ENCODE data around the gene EIPR1.

Gene EIPR1

GRCh38 chr2:3176071-3176868, 201.3 kb downstream of the EIPR1 start:
- POLR2A ChIA-PET, result no interaction called here
- Histone ChIP-seq H3K36me3 (ENCODE audit: control insufficient read depth in 4 of 4, insufficient read depth in 4 of 4, low read length in 3 of 4) (peaks cover 0 to 38% (median 17%) of the 10 kb centered on the region in 4 experiments), H3K4me3 (ENCODE audit: control insufficient read depth in 1 of 7, extremely low read depth in 1 of 7, insufficient read depth in 4 of 7, low read depth in 2 of 7, low read length in 6 of 7) (no peak overlapping the region), H3K4me1 (ENCODE audit: control extremely low read depth in 1 of 4, control insufficient read depth in 4 of 4, insufficient read depth in 4 of 4, low read length in 3 of 4) (no peaks in the 10 kb centered on the region), H3K27ac (ENCODE audit: insufficient read depth in 1 of 2, low read depth in 1 of 2, low read length in 2 of 2, poor library complexity in 1 of 2, severe bottlenecking in 2 of 2) (no peak overlapping the region), H3K9me3 (ENCODE audit: control extremely low read depth in 1 of 5, control insufficient read depth in 4 of 5, insufficient read depth in 2 of 5, low read depth in 1 of 5, low read length in 4 of 5) (peaks cover 0 to 5% (median 0%) of the 10 kb centered on the region in 5 experiments), H3K27me3 (replicated peaks in 2 of 5; ENCODE audit: control insufficient read depth in 4 of 5, insufficient read depth in 5 of 5, low read length in 4 of 5) (no peaks in the 10 kb centered on the region)
- DNase-seq, result no peak
- WGBS (ENCODE audit: insufficient coverage), result 99% methylated on average over 22 of the region's 23 CpGs
- CTCF ChIA-PET, result no interaction called here

GRCh38 chr2:3175568-3175955, 202.1 kb downstream of the EIPR1 start:
- 100% methylated on average over 5 of the region's 5 CpGs for WGBS (ENCODE audit: insufficient coverage)
- no peak overlapping the region for H3K27ac ChIP-seq (ENCODE audit: insufficient read depth in 1 of 2, low read depth in 1 of 2, low read length in 2 of 2, poor library complexity in 1 of 2, severe bottlenecking in 2 of 2)
- no peak overlapping the region for H3K4me3 ChIP-seq (ENCODE audit: control insufficient read depth in 1 of 7, extremely low read depth in 1 of 7, insufficient read depth in 4 of 7, low read depth in 2 of 7, low read length in 6 of 7)
- peaks cover 0 to 38% (median 19%) of the 10 kb centered on the region in 4 experiments for H3K36me3 ChIP-seq (ENCODE audit: control insufficient read depth in 4 of 4, insufficient read depth in 4 of 4, low read length in 3 of 4)
- no peaks in the 10 kb centered on the region for H3K27me3 ChIP-seq (replicated peaks in 2 of 5; ENCODE audit: control insufficient read depth in 4 of 5, insufficient read depth in 5 of 5, low read length in 4 of 5)
- H3K9me3 ChIP-seq (ENCODE audit: control extremely low read depth in 1 of 5, control insufficient read depth in 4 of 5, insufficient read depth in 2 of 5, low read depth in 1 of 5, low read length in 4 of 5), result no peaks in the 10 kb centered on the region
- no peak for DNase-seq
- ChIA-PET POLR2A (no interaction called here), CTCF (no interaction called here)
- H3K4me1 ChIP-seq (ENCODE audit: control extremely low read depth in 1 of 4, control insufficient read depth in 4 of 4, insufficient read depth in 4 of 4, low read length in 3 of 4), result no peaks in the 10 kb centered on the region

DNA sequence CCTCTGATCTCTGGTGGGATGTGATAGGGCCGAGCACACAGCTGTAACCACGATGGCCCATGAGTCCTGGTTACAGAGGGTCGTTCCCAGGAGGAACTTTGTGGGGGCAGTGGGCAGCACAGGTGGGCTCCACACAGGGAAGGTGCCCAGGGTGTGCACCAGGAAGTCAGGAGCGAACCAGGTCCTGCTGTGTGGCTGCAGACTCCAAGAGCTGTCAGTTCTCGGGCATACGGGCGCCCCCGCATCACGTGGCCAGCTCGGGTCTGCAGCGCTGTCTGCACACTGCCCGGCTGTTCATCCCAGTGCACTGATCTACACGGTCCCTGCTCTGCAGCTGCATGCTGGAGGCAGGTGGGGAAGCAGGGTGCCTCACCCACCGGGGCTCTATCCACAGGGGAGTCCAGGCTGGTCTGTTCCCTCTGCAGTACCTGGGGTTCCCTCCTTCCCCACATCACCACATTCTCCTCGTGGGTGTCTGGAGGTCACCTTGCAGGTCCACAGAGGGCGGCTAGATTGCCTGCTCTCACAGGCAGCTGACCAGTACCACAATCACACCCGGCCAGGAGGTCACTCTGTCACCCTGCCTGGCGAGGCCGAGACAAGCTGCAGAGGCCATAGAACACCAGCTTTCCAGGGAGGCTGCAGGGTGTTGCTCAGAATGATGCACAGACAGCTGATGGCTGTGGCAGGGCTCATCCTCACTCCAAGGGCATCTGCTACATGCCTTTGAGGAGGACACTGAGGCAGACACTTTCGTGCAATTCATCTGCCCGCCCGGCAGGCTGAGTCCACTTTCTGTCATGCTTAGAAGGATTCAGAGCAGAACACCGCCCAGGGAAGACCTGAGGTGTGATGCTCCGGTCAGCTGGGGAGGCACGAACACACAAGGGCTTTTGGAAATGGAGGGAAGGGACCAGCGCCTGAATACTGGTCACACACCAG, 202.7 kb downstream of the EIPR1 start:
- Histone ChIP-seq H3K4me1 (ENCODE audit: control extremely low read depth in 1 of 4, control insufficient read depth in 4 of 4, insufficient read depth in 4 of 4, low read length in 3 of 4) (no peaks in the 10 kb centered on the region), H3K9me3 (ENCODE audit: control extremely low read depth in 1 of 5, control insufficient read depth in 4 of 5, insufficient read depth in 2 of 5, low read depth in 1 of 5, low read length in 4 of 5) (no peaks in the 10 kb centered on the region), H3K27me3 (replicated peaks in 2 of 5; ENCODE audit: control insufficient read depth in 4 of 5, insufficient read depth in 5 of 5, low read length in 4 of 5) (no peaks in the 10 kb centered on the region), H3K4me3 (ENCODE audit: control insufficient read depth in 1 of 7, extremely low read depth in 1 of 7, insufficient read depth in 4 of 7, low read depth in 2 of 7, low read length in 6 of 7) (no peak overlapping the region), H3K27ac (ENCODE audit: insufficient read depth in 1 of 2, low read depth in 1 of 2, low read length in 2 of 2, poor library complexity in 1 of 2, severe bottlenecking in 2 of 2) (no peak overlapping the region), H3K36me3 (ENCODE audit: control insufficient read depth in 4 of 4, insufficient read depth in 4 of 4, low read length in 3 of 4) (peaks cover 0 to 41% (median 19%) of the 10 kb centered on the region in 4 experiments)
- POLR2A ChIA-PET, result no interaction called here
- CTCF ChIA-PET, result no interaction called here
- DNase-seq, result no peak
- WGBS (ENCODE audit: insufficient coverage), result 93% methylated on average over 26 of the region's 26 CpGs

- no peaks in the 10 kb centered on the region for H3K27me3 ChIP-seq (replicated peaks in 2 of 5; ENCODE audit: control insufficient read depth in 4 of 5, insufficient read depth in 5 of 5, low read length in 4 of 5)
- ChIA-PET CTCF (no interaction called here), POLR2A (no interaction called here)
Measured at GRCh38 chr2:3173031-3173430, 204.6 kb downstream of the EIPR1 start.

GRCh38 chr2:3172265-3172935, 205.2 kb downstream of the EIPR1 start:
- DNase-seq, result no peak
- H3K27me3 ChIP-seq (replicated peaks in 2 of 5; ENCODE audit: control insufficient read depth in 4 of 5, insufficient read depth in 5 of 5, low read length in 4 of 5), result no peaks in the 10 kb centered on the region
- H3K4me1 ChIP-seq (ENCODE audit: control extremely low read depth in 1 of 4, control insufficient read depth in 4 of 4, insufficient read depth in 4 of 4, low read length in 3 of 4), result no peaks in the 10 kb centered on the region
- no peak overlapping the region for H3K27ac ChIP-seq (ENCODE audit: insufficient read depth in 1 of 2, low read depth in 1 of 2, low read length in 2 of 2, poor library complexity in 1 of 2, severe bottlenecking in 2 of 2)
- H3K9me3 ChIP-seq (ENCODE audit: control extremely low read depth in 1 of 5, control insufficient read depth in 4 of 5, insufficient read depth in 2 of 5, low read depth in 1 of 5, low read length in 4 of 5), result no peaks in the 10 kb centered on the region
- ChIA-PET POLR2A (no interaction called here), CTCF (no interaction called here)
- 96% methylated on average over 10 of the region's 18 CpGs for WGBS (ENCODE audit: insufficient coverage)
- H3K36me3 ChIP-seq (ENCODE audit: control insufficient read depth in 4 of 4, insufficient read depth in 4 of 4, low read length in 3 of 4), result peaks cover 0 to 42% (median 18%) of the 10 kb centered on the region in 4 experiments
- no peak overlapping the region for H3K4me3 ChIP-seq (ENCODE audit: control insufficient read depth in 1 of 7, extremely low read depth in 1 of 7, insufficient read depth in 4 of 7, low read depth in 2 of 7, low read length in 6 of 7)

More at GRCh38 chr2:3173031-3173430, 204.6 kb downstream of the EIPR1 start:
- no peaks in the 10 kb centered on the region for H3K4me1 ChIP-seq (ENCODE audit: control extremely low read depth in 1 of 4, control insufficient read depth in 4 of 4, insufficient read depth in 4 of 4, low read length in 3 of 4)
- no peak overlapping the region for H3K4me3 ChIP-seq (ENCODE audit: control insufficient read depth in 1 of 7, extremely low read depth in 1 of 7, insufficient read depth in 4 of 7, low read depth in 2 of 7, low read length in 6 of 7)
- 98% methylated on average over 14 of the region's 14 CpGs for WGBS (ENCODE audit: insufficient coverage)
- no peak for DNase-seq
- H3K27ac ChIP-seq (ENCODE audit: insufficient read depth in 1 of 2, low read depth in 1 of 2, low read length in 2 of 2, poor library complexity in 1 of 2, severe bottlenecking in 2 of 2), result no peak overlapping the region
- H3K36me3 ChIP-seq (ENCODE audit: control insufficient read depth in 4 of 4, insufficient read depth in 4 of 4, low read length in 3 of 4), result peaks cover 0 to 42% (median 19%) of the 10 kb centered on the region in 4 experiments
- no peaks in the 10 kb centered on the region for H3K9me3 ChIP-seq (ENCODE audit: control extremely low read depth in 1 of 5, control insufficient read depth in 4 of 5, insufficient read depth in 2 of 5, low read depth in 1 of 5, low read length in 4 of 5)

DNA sequence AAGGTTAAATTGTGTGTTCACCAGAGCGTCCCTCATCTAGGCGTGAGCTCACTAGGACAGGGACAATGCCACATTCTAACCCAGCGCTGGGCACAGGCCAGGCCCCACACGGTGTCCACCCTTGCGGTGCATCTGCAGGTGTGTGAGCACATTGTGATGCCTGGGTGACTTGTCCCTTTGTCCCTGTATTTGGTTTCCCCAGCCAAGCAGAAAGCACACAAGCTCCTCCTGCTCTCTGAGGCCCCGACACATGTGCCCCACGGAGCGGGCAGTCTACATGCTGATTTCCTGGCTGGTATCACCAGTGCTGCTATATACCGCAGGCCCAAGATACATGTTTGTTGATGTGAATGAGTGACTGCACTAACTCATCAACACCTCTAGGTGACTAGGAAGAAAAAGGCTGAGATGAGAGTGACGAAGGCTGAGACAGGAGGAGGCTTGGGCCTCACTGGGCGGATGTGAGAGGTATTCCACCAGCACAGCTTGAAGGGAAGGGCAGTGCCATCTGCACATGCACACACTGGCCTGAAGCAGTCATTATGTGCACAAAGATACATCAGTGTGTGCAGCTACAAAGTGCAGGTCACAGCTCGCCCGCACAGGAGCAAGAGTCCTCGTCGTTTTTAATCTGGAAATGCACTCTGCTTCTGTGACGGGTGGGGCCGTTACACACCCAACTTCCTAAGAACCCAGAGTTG, 205.9 kb downstream of the EIPR1 start:
- WGBS (ENCODE audit: insufficient coverage), result 80% methylated on average over 13 of the region's 17 CpGs
- Histone ChIP-seq H3K4me1 (ENCODE audit: control extremely low read depth in 1 of 4, control insufficient read depth in 4 of 4, insufficient read depth in 4 of 4, low read length in 3 of 4) (no peaks in the 10 kb centered on the region), H3K27ac (ENCODE audit: insufficient read depth in 1 of 2, low read depth in 1 of 2, low read length in 2 of 2, poor library complexity in 1 of 2, severe bottlenecking in 2 of 2) (no peak overlapping the region), H3K27me3 (replicated peaks in 2 of 5; ENCODE audit: control insufficient read depth in 4 of 5, insufficient read depth in 5 of 5, low read length in 4 of 5) (no peaks in the 10 kb centered on the region), H3K4me3 (ENCODE audit: control insufficient read depth in 1 of 7, extremely low read depth in 1 of 7, insufficient read depth in 4 of 7, low read depth in 2 of 7, low read length in 6 of 7) (no peak overlapping the region), H3K36me3 (ENCODE audit: control insufficient read depth in 4 of 4, insufficient read depth in 4 of 4, low read length in 3 of 4) (peaks cover 0 to 36% (median 14%) of the 10 kb centered on the region in 4 experiments), H3K9me3 (ENCODE audit: control extremely low read depth in 1 of 5, control insufficient read depth in 4 of 5, insufficient read depth in 2 of 5, low read depth in 1 of 5, low read length in 4 of 5) (no peaks in the 10 kb centered on the region)
- no peak for DNase-seq
- POLR2A ChIA-PET, result no interaction called here
- CTCF ChIA-PET, result no interaction called here
